ENCODE measurements around the gene SPEN. TPM values are rescaled to one million over a fixed set of nuclear protein-coding genes. Genes with fewer than 3 reads are reported as not detected.

The SPEN gene
- total RNA-seq, 1 experiment from 2014 or later = 48.3 TPM

GRCh38 chr1:15953294-15953771 lies 105.8 kb downstream of the SPEN start:
- H3K9me3 Mint-ChIP-seq (ENCODE audit: low read depth, unreplicated experiment) = no peaks in the 10 kb centered on the region
- no peak for DNase-seq
- CTCF ChIA-PET = no interaction called here
- peaks cover 8% of the 10 kb centered on the region for H3K4me1 Mint-ChIP-seq (ENCODE audit: low read depth, unreplicated experiment)
- BruUV-seq (replicated peaks) = no TSS peak
- no peak overlapping the region for H3K27ac Mint-ChIP-seq (ENCODE audit: unreplicated experiment)
- TF ChIP-seq CTCF (IDR thresholded peaks at IDR 0.05; ENCODE audit: unreplicated experiment) = no peak
- H3K4me3 Mint-ChIP-seq (ENCODE audit: low read depth, unreplicated experiment) = no peak overlapping the region
- H3K36me3 Mint-ChIP-seq (ENCODE audit: insufficient read depth, unreplicated experiment) = peaks cover 24% of the 10 kb centered on the region
- intact Hi-C loops (cut with micrococcal nuclease; ENCODE audit: unreplicated experiment) = no loop called here
- H3K27me3 Mint-ChIP-seq (ENCODE audit: unreplicated experiment) = no peaks in the 10 kb centered on the region

GRCh38 chr1:15953791-15954241 lies 106.3 kb downstream of the SPEN start:
- no peak for TF ChIP-seq CTCF (IDR thresholded peaks at IDR 0.05; ENCODE audit: unreplicated experiment)
- Mint-ChIP-seq H3K9me3 (ENCODE audit: low read depth, unreplicated experiment) (no peaks in the 10 kb centered on the region), H3K4me1 (ENCODE audit: low read depth, unreplicated experiment) (peaks cover 8% of the 10 kb centered on the region), H3K27me3 (ENCODE audit: unreplicated experiment) (no peaks in the 10 kb centered on the region), H3K36me3 (ENCODE audit: insufficient read depth, unreplicated experiment) (peaks cover 24% of the 10 kb centered on the region), H3K4me3 (ENCODE audit: low read depth, unreplicated experiment) (no peak overlapping the region), H3K27ac (ENCODE audit: unreplicated experiment) (no peak overlapping the region)
- intact Hi-C loops (cut with micrococcal nuclease; ENCODE audit: unreplicated experiment) = no loop called here
- CTCF ChIA-PET = no interaction called here
- DNase-seq = no peak
- BruUV-seq (replicated peaks) = no TSS peak

- peaks cover 8% of the 10 kb centered on the region for H3K4me1 Mint-ChIP-seq (ENCODE audit: low read depth, unreplicated experiment)
- intact Hi-C loops (cut with micrococcal nuclease; ENCODE audit: unreplicated experiment) = no loop called here
- no TSS peak for BruUV-seq (replicated peaks)
- no peak overlapping the region for H3K4me3 Mint-ChIP-seq (ENCODE audit: low read depth, unreplicated experiment)
- DNase-seq = no peak
- H3K9me3 Mint-ChIP-seq (ENCODE audit: low read depth, unreplicated experiment) = no peaks in the 10 kb centered on the region
- CTCF ChIA-PET = no interaction called here
- no peak for TF ChIP-seq CTCF (IDR thresholded peaks at IDR 0.05; ENCODE audit: unreplicated experiment)
- H3K27me3 Mint-ChIP-seq (ENCODE audit: unreplicated experiment) = no peaks in the 10 kb centered on the region
- peaks cover 29% of the 10 kb centered on the region for H3K36me3 Mint-ChIP-seq (ENCODE audit: insufficient read depth, unreplicated experiment)
- no peak overlapping the region for H3K27ac Mint-ChIP-seq (ENCODE audit: unreplicated experiment)
Measured at GRCh38 chr1:15954316-15954715, 106.8 kb downstream of the SPEN start.

- Mint-ChIP-seq H3K27ac (ENCODE audit: unreplicated experiment) (no peak overlapping the region), H3K9me3 (ENCODE audit: low read depth, unreplicated experiment) (no peaks in the 10 kb centered on the region), H3K4me1 (ENCODE audit: low read depth, unreplicated experiment) (peaks cover 8% of the 10 kb centered on the region), H3K27me3 (ENCODE audit: unreplicated experiment) (no peaks in the 10 kb centered on the region), H3K4me3 (ENCODE audit: low read depth, unreplicated experiment) (no peak overlapping the region), H3K36me3 (ENCODE audit: insufficient read depth, unreplicated experiment) (peaks cover 27% of the 10 kb centered on the region)
- no peak for DNase-seq
- CTCF ChIA-PET = no interaction called here
- intact Hi-C loops (cut with micrococcal nuclease; ENCODE audit: unreplicated experiment) = no loop called here
- TF ChIP-seq CTCF (IDR thresholded peaks at IDR 0.05; ENCODE audit: unreplicated experiment) = no peak
- no TSS peak for BruUV-seq (replicated peaks)
Measured at GRCh38 chr1:15955552-15955951, 108.0 kb downstream of the SPEN start.
